Osteoblast (primary cell): Measurements from ENCODE around the gene TUBA4B. TPM values are rescaled to one million over a fixed set of nuclear protein-coding genes. Genes with fewer than 3 reads are reported as not detected.
A peak's percentile ranks its signal among the peaks of the same experiment; 100 is the strongest.
"Not testable (repeated sequence)": the region's sequence is repeated elsewhere in the genome, so short reads cannot be mapped to it uniquely, and the experiment has no call there.

Source experiments
- DNase-seq: peaks from one replicate; pipeline ENCODE4 v3.0.0; 2011; ENCODE audit warnings: low spot score, mixed read lengths; ENCODE audit not compliant: insufficient read length; ENCODE audit errors: missing footprints
- H2AFZ ChIP-seq: 2 replicates; pipeline ENCODE4 v1.6.0; 2011; ENCODE audit warnings: mild to moderate bottlenecking, low read length
- H3K27ac ChIP-seq: 2 replicates; pipeline ENCODE4 v1.5.1; 2011; ENCODE audit warnings: mild to moderate bottlenecking, low read depth, low read length, moderate library complexity
- H3K27me3 ChIP-seq: 2 replicates; pipeline ENCODE4 v1.6.0; 2012; ENCODE audit warnings: mild to moderate bottlenecking, control low read depth, inconsistent platforms, low read length, moderate library complexity; ENCODE audit not compliant: insufficient read depth
- H3K36me3 ChIP-seq: 2 replicates; pipeline ENCODE4 v1.5.1; 2011; ENCODE audit warnings: mild to moderate bottlenecking, low read length, control low read depth, moderate library complexity; ENCODE audit not compliant: insufficient read depth
- H3K4me1 ChIP-seq: 2 replicates; pipeline ENCODE4 v1.5.1; 2011; ENCODE audit warnings: mild to moderate bottlenecking, low read length, control low read depth, moderate library complexity; ENCODE audit not compliant: insufficient read depth
- H3K4me2 ChIP-seq: 2 replicates; pipeline ENCODE4 v1.6.0; 2011; ENCODE audit warnings: mild to moderate bottlenecking, low read length; ENCODE audit not compliant: insufficient read depth
- H3K4me3 ChIP-seq: fragments of 200-600 bp; sonication (generic); 3 replicates; pipeline ENCODE4 v1.5.1; 2012; ENCODE audit warnings: mild to moderate bottlenecking, low read length, inconsistent platforms; ENCODE audit not compliant: insufficient read depth
- H3K79me2 ChIP-seq: 2 replicates; pipeline ENCODE4 v1.6.0; 2012; ENCODE audit warnings: mild to moderate bottlenecking, low read length, control low read depth, inconsistent platforms; ENCODE audit not compliant: insufficient read depth
- H3K9me3 ChIP-seq: 2 replicates; pipeline ENCODE4 v1.5.1; 2011; ENCODE audit warnings: low read depth, low read length, control low read depth
- H4K20me1 ChIP-seq: 2 replicates; pipeline ENCODE4 v1.6.0; 2012; ENCODE audit warnings: mild to moderate bottlenecking, low read length, control low read depth; ENCODE audit not compliant: insufficient read depth
- CTCF ChIP-seq: IDR thresholded peaks from 2 replicates; pipeline ENCODE4 v1.5.1; 2011; ENCODE audit warnings: mild to moderate bottlenecking, low read depth, low read length, moderate library complexity; ENCODE audit errors: extremely low read depth
- total RNA-seq: library from RNA; depleted of rRNA; stranded (reverse); fragments of >200 nt; gene quantifications from 2 replicates; pipeline ENCODE4 v1.2.3, GENCODE V29; 2012

Gene TUBA4B
- total RNA-seq, 1 donor = not detected

DNA sequence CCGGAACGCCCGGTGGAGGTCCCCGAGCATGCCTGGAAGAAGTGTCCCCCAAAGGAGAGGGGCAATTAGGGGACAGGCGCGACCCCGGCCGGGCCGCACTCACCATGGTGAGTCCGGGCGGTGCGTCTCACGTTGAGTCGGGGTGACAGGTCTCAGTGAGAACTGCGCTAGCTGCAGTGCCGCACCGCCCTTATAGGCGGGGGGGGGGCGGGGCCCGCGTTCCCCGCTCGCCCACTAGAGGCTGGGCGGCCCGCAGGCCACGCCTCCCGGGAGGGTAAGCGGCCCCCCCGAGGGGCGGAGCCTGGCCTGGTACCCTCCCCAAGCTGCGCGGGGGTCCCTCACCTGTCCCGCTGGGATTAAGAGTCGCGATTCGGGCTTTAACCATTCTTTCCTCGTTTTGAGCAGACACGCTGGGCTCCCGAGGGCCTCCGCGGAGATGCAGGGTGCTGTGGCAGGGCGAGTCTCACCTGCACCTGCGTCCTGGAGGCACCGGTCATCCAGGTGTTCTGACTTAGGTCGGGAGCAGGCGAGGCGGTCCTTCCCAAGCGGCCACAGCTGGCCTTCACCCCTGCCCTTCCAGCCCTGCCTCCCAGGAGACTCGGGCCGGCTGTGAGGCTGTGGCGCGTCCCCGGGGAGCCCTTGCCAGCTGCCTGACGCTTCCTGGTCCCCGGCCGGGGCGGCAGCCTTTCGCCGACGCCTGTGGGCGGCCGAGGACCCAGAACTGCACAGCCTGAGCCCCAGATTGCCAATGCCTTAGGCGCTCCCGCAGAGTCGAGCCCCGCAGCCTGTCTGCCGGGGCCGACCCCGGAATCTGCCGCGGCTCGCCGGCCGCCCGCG is 928 bp downstream of the TUBA4B start, which contains the start of gene TUBA4A:
Gene TUBA4A, minus strand, starts transcription at position 166 of the 837 bp plus-strand sequence. Its CDS starts 60 bp downstream, at position 106.
- H2AFZ ChIP-seq = peak within 1 kb of the TSS; percentile 89
- peaks cover 7% of the 10 kb centered on the region for H3K36me3 ChIP-seq
- H3K4me2 ChIP-seq = peak within 1 kb of the TSS; percentile 93
- H3K27ac ChIP-seq = peak within 1 kb of the TSS; percentile 52
- DNase-seq = peak; percentile 97
- no peaks in the 10 kb centered on the region for H3K9me3 ChIP-seq
- no peak for TF ChIP-seq CTCF
- H3K27me3 ChIP-seq = no peaks in the 10 kb centered on the region
- peaks cover 56% of the 10 kb centered on the region for H3K4me1 ChIP-seq
- no peaks in the 10 kb centered on the region for H3K79me2 ChIP-seq
- no peaks in the 10 kb centered on the region for H4K20me1 ChIP-seq
- H3K4me3 ChIP-seq = peak within 1 kb of the TSS; percentile 80

DNA sequence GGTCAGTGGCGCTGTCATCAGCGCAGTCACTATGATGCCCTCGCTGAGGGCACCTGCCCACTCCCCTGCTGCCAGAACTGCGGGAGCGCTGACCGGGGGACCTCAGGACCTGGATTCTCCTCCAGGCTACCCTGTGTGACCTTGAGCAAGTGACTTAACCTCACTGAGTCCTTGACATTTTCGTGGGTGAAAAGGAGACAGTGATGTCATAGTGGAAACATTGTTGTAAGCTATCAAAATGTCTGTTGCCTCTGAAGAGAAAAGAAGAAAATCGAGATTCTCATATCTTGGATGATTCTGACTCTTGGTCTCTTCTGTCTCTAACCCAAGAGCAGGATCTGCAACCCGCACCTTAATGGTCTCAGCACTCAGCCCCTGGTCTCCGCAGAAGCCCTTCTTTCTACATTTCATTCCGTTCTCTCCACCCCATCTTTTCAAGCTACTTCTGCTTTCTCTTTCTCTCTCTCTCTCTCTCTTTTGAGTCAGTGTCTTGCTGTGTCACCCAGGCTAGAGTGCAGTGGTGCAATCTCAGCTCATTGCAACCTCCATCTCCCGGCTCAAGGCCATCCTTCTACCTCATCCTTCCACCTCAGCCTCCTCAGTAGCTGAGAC is 1.7 kb downstream of the TUBA4B start:
- H3K27me3 ChIP-seq = no peaks in the 10 kb centered on the region
- peak overlapping the region; percentile 80 for H3K4me3 ChIP-seq
- peak overlapping the region; percentile 33 for H3K27ac ChIP-seq
- H2AFZ ChIP-seq = peak overlapping the region; percentile 89
- peaks cover 7% of the 10 kb centered on the region for H3K36me3 ChIP-seq
- no peaks in the 10 kb centered on the region for H4K20me1 ChIP-seq
- peaks cover 49% of the 10 kb centered on the region for H3K4me1 ChIP-seq
- no peaks in the 10 kb centered on the region for H3K79me2 ChIP-seq
- peak; percentile 21 for DNase-seq
- no peaks in the 10 kb centered on the region for H3K9me3 ChIP-seq
- no peak for TF ChIP-seq CTCF
- peak overlapping the region; percentile 93 for H3K4me2 ChIP-seq

DNA sequence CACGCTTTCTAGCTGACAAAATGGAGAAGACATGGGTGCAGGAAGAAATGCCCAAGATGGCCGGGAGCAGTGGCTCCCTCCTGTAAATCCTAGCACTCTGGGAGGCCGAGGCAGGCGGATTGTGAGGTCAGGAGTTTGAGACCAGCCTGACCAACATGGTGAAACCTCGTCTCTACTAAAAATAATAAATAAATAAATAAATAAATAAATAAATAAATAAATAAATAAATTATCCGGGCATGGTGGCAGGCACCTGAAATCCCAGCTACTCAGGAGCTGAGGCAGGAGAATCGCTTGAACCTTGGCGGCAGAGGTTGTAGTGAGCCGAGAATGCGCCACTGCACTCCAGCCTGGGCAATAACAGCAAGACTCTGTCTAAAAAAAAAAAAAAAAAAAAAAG is 5.9 kb downstream of the TUBA4B start:
- H3K4me1 ChIP-seq, H3K9me3 ChIP-seq, H3K27ac ChIP-seq, H3K36me3 ChIP-seq, H2AFZ ChIP-seq, DNase-seq, H3K79me2 ChIP-seq, H3K27me3 ChIP-seq, H3K4me2 ChIP-seq, H4K20me1 ChIP-seq, H3K4me3 ChIP-seq: not testable (repeated sequence)

GRCh38 chr2:219261024-219261855 is 8.2 kb downstream of the TUBA4B start:
- TF ChIP-seq CTCF = no peak
- no peak overlapping the region for H3K27ac ChIP-seq
- no peaks in the 10 kb centered on the region for H3K36me3 ChIP-seq
- H3K4me1 ChIP-seq = no peaks in the 10 kb centered on the region
- no peak overlapping the region for H3K4me3 ChIP-seq
- H3K79me2 ChIP-seq = no peaks in the 10 kb centered on the region
- peaks cover 4% of the 10 kb centered on the region for H3K27me3 ChIP-seq
- H3K9me3 ChIP-seq = no peaks in the 10 kb centered on the region
- no peak overlapping the region for H3K4me2 ChIP-seq
- DNase-seq = peak; percentile 23
- H4K20me1 ChIP-seq = no peaks in the 10 kb centered on the region
- H2AFZ ChIP-seq = no peak overlapping the region
